HEK293T (cell line): ENCODE data around the gene FOXN1.
A peak's percentile ranks its signal among the peaks of the same experiment; 100 is the strongest.

ENCODE experiments used
- CTCF ChIA-PET: fragments of 350-600 bp; formaldehyde crosslinking; extraction: SDS; loops from one replicate; lab custom pipeline; 2021; ENCODE audit warnings: antibody characterized with exemption, inconsistent platforms; lab: Yijun Ruan, JAX
- POLR2A ChIA-PET: fragments of 350-600 bp; formaldehyde crosslinking; extraction: SDS; loops from one replicate; lab custom pipeline; 2020; ENCODE audit warnings: antibody characterized with exemption, inconsistent platforms; lab: Yijun Ruan, JAX
- DNase-seq: peaks from one replicate; pipeline ENCODE4 v3.0.0; 2012; ENCODE audit warnings: mixed read lengths; ENCODE audit errors: extremely low spot score
- ARNT ChIP-seq: fragments of 450-650 bp; IDR thresholded peaks from 2 replicates; pipeline ENCODE4 v1.6.1; 2017; ENCODE audit warnings: mild to moderate bottlenecking
- BHLHE40 ChIP-seq: fragments of 450-650 bp; IDR thresholded peaks from 2 replicates; pipeline ENCODE4 v1.6.1; 2016; ENCODE audit warnings: mild to moderate bottlenecking, moderate library complexity, borderline replicate concordance
- CTBP1 ChIP-seq: fragments of 450-650 bp; IDR thresholded peaks from 2 replicates; pipeline ENCODE4 v1.6.1; 2016; ENCODE audit warnings: borderline replicate concordance
- ELF4 ChIP-seq: fragments of 450-650 bp; IDR thresholded peaks from 2 replicates; pipeline ENCODE4 v1.6.1; 2017; ENCODE audit warnings: antibody characterized with exemption
- FOXA1 ChIP-seq: fragments of 450-650 bp; IDR thresholded peaks from 2 replicates; pipeline ENCODE4 v1.6.1; 2016; ENCODE audit warnings: mild to moderate bottlenecking
- FOXK2 ChIP-seq: fragments of 450-650 bp; IDR thresholded peaks from 2 replicates; pipeline ENCODE4 v1.6.1; 2016; ENCODE audit warnings: mild to moderate bottlenecking
- FOXM1 ChIP-seq: fragments of 450-650 bp; IDR thresholded peaks from 2 replicates; pipeline ENCODE4 v1.6.1; 2017; ENCODE audit warnings: mild to moderate bottlenecking, borderline replicate concordance
- HDGF ChIP-seq: fragments of 450-650 bp; IDR thresholded peaks from 2 replicates; pipeline ENCODE4 v1.6.1; 2017; ENCODE audit warnings: antibody characterized with exemption, borderline replicate concordance
- L3MBTL2 ChIP-seq: fragments of 450-650 bp; conservative IDR thresholded peaks from 2 replicates; pipeline ENCODE4 v1.6.1; 2016; ENCODE audit warnings: mild to moderate bottlenecking
- LEF1 ChIP-seq: fragments of 450-650 bp; IDR thresholded peaks from 2 replicates; pipeline ENCODE4 v1.6.1; 2017; ENCODE audit warnings: mild to moderate bottlenecking, borderline replicate concordance
- NFRKB ChIP-seq: fragments of 450-650 bp; IDR thresholded peaks from 2 replicates; pipeline ENCODE4 v1.6.1; 2016; ENCODE audit warnings: mild to moderate bottlenecking, moderate library complexity
- SP1 ChIP-seq: fragments of 450-650 bp; IDR thresholded peaks from 2 replicates; pipeline ENCODE4 v1.6.1; 2017
- SUZ12 ChIP-seq: fragments of 450-650 bp; IDR thresholded peaks from 2 replicates; pipeline ENCODE4 v1.6.1; 2016; ENCODE audit warnings: mild to moderate bottlenecking
- TARDBP ChIP-seq: fragments of 450-650 bp; IDR thresholded peaks from 2 replicates; pipeline ENCODE4 v1.6.1; 2016
- ZNF384 ChIP-seq: fragments of 450-650 bp; IDR thresholded peaks from 2 replicates; pipeline ENCODE4 v1.6.1; 2016
- TF ChIP-seq, protein P1 (sequence below): fragments of 450-650 bp; IDR thresholded peaks from 2 replicates; pipeline ENCODE4 v1.6.1; 2016

FOXN1 gene

DNA sequence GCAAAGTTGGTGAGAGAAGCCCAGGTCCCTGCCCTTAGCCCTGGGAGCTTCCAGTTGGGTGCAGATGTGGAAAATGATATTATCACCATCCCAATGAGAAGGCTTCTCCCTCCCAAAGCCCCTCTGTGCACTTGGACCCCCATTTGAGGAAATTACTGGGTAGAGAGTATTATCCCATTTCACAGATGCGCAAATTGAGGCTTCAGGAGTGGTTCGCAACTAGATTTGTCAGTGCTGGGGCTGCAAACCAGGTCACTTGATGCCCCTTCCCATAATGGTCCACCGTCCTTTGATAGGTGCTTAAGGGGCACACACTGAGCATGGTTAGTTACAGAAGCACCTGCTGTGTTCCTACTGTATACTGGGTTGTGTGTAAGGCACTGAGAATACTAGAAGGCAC lies 14.3 kb upstream of the FOXN1 start:
- DNase-seq: no peak
- ChIA-PET POLR2A (no interaction called here), CTCF (no interaction called here)
- TF ChIP-seq FOXK2 (no peak), HDGF (no peak), FOXA1 (no peak), ZNF384 (no peak), ARNT (no peak), NFRKB (no peak), L3MBTL2 (no peak), FOXM1 (no peak), SUZ12 (no peak), ELF4 (no peak)

DNA sequence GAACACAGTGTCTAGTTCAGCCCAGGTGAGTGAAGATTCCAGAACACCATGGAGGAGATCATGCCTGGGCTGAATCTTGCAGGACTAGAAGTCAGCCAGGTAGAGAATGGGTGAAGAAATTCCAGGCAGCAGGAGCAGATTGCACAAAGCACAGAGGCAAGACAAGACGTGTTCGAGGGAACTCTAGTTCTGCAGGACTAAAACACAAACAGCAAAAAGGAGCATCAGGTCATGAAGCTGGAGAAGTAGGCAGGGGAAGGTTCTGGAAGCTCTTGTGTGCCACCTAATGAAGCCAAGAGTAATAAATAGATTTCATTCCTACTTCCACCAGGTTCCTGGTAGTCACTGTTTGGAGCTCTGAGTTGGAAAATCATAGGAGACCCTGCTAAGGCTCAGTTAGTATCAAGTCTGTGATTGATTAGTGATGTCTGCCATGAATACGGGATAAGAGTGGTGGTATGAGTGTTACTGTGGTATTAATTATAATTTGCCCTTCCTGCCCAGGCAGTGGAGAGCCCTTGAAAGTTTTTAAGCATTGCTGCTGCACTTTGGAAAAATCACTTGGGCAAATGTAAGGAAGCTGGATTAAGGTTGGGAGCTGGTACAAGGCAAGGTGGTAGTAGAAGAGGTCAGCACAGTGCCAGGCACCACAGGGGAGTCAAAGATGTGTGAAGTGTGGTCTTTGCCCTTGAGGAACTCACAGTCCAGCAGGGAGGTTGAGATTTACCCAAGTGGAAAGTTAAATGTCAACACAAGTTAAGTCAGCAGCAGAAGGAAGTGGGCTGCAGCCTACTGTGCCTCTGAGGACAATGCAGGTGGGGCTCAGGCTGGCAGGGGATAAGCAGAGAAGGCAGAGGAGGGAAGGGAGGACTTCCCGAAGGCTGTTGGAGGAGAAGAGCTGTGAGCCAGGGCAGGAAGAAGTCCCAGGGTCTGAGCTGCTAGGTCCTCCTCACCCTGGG lies 13.5 kb upstream of the FOXN1 start:
- ChIA-PET POLR2A (no interaction called here), CTCF (no interaction called here)
- DNase-seq: no peak
- TF ChIP-seq, protein P1, sequence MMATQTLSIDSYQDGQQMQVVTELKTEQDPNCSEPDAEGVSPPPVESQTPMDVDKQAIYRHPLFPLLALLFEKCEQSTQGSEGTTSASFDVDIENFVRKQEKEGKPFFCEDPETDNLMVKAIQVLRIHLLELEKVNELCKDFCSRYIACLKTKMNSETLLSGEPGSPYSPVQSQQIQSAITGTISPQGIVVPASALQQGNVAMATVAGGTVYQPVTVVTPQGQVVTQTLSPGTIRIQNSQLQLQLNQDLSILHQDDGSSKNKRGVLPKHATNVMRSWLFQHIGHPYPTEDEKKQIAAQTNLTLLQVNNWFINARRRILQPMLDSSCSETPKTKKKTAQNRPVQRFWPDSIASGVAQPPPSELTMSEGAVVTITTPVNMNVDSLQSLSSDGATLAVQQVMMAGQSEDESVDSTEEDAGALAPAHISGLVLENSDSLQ: no peak
- no peak for TF ChIP-seq SP1
- TF ChIP-seq FOXA1: no peak
- no peak for TF ChIP-seq BHLHE40
- TF ChIP-seq FOXM1: no peak
- TF ChIP-seq ZNF384: no peak
- TF ChIP-seq FOXK2: no peak
- no peak for TF ChIP-seq CTBP1
- no peak for TF ChIP-seq SUZ12
- TF ChIP-seq NFRKB: no peak
- TF ChIP-seq HDGF: no peak

DNA sequence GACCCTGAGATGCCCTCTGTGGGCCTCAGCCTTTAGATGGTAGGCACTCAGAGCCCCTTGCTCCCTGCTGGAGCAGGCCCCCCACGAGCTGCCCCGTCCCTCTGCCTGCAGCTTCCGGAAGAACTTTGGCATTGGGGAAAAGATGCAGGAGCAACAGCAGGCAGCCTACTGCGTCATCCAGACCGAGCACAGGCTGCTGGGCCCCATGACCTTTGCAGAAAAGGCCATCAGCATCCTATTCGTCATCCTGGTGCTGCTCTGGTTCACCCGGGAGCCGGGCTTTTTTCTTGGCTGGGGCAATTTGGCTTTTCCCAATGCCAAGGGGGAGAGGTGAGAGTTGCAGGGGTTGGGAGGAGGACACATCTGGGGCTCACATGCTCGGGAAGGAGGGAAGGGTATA lies 12.7 kb upstream of the FOXN1 start:
- no peak for TF ChIP-seq CTBP1
- no peak for TF ChIP-seq ARNT
- ChIA-PET CTCF (interaction anchor here (1.6 to 2.4 kb wide), 2 partner anchors 43 to 47 kb away, joined by 8 to 14 read pairs; no protein-coding TSS in a partner anchor), POLR2A (no interaction called here)
- no peak for DNase-seq

DNA sequence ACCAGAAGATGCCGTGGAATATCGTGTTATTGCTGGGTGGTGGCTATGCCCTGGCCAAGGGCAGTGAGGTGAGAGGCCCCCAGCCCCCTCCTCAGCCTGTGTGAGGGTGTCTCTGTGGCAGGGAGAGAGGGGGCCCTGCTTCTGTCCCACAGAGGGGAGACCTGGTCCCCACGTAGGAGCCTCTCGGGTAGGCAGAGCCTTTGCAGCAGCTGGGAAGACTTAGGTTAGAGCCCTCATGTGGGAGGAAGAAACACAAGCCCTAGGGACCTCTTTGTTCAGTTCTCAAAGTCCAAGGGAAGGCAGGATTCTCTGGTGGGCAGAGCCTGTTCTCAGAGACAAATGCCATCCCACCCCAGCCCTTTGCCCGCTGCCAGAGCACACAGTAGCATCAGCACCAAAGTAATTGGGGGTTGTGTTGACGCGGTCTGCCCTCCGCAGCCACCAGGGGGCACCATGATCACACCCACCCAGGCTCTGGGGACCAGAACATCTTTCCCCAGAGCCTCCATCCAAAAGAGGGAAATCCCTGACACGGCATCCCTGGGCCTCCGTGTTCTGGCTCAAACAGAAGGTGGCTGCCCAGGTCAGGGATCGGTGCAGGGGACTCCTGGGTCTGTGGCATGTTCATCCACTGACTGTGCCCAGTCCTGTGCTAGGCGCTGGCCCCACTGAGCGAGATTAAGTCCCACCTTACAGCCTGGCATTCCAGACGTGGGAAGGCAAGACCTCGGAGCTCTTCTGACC lies 11.5 kb upstream of the FOXN1 start:
- POLR2A ChIA-PET: interaction anchor here (1.7 kb wide), 2 partner anchors 40 to 77 kb away, joined by 5 to 7 read pairs; partner anchors contain the start of gene PIGS
- CTCF ChIA-PET: interaction anchor here (0.6 to 2.4 kb wide), 6 partner anchors 9 to 57 kb away, joined by 3 to 14 read pairs (median 4); no protein-coding TSS in a partner anchor
- TF ChIP-seq HDGF (no peak), ELF4 (no peak), CTBP1 (no peak), L3MBTL2 (no peak), ZNF384 (no peak), SUZ12 (no peak), SP1 (no peak), FOXK2 (no peak), FOXM1 (no peak), BHLHE40 (no peak), NFRKB (no peak), TARDBP (no peak), LEF1 (no peak), FOXA1 (no peak), ARNT (no peak)
- TF ChIP-seq, protein P1: no peak
- DNase-seq: peak; percentile 78

DNA sequence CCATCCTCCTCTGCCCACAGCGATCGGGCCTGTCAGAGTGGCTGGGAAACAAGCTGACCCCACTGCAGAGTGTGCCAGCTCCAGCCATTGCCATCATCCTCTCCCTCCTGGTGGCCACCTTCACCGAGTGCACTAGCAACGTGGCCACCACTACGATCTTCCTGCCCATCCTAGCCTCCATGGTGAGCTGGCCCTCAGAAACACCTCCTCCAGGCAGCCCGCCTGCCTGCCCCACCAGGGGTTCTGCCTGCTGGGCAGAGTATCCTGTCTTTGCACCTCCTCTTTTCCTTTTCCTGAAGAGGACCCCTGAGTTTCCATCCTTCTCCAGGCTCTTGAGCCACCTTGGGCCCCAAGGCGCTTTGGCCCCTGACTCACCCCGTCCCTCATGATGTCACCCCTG lies 10.5 kb upstream of the FOXN1 start:
- ChIA-PET POLR2A (interaction anchor here (1.7 kb wide), 2 partner anchors 39 to 76 kb away, joined by 5 to 7 read pairs; partner anchors contain the start of gene PIGS), CTCF (interaction anchor here (0.6 to 2.4 kb wide), 8 partner anchors 8 to 117 kb away, joined by 3 to 14 read pairs (median 3); partner anchors contain the start of gene UNC119)
- no peak for DNase-seq
- TF ChIP-seq SUZ12 (no peak), NFRKB (no peak), FOXK2 (no peak), FOXM1 (no peak), LEF1 (no peak), TARDBP (no peak), L3MBTL2 (no peak), HDGF (no peak), ZNF384 (no peak)
- TF ChIP-seq, protein P1: no peak

DNA sequence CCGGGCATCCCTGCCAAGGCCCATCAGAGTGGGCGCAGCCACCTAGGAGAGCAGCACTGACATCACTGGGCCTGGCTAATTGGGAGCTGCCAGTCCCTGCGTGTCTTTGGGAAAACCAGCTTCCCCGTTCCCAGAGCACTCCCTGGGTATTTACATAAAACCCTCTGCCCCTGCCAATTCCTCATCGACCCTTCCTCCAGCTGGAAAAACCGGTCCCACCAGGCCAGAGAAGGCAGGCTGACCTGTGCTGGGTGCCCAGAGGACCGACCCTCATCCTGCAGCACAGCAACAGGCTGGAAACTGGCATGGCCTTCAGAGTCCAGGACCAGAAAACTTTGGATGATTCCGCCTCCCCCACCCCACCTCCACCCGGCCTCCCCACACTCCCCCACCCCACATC lies 8.2 kb upstream of the FOXN1 start:
- TF ChIP-seq SP1 (no peak), FOXK2 (no peak), NFRKB (no peak), ARNT (no peak), L3MBTL2 (no peak), ZNF384 (no peak), ELF4 (no peak), BHLHE40 (no peak), SUZ12 (no peak)
- POLR2A ChIA-PET: interaction anchor here (1.6 kb wide), 1 partner anchor 55 kb away, joined by 4 read pairs; the partner anchor contains the start of gene UNC119
- CTCF ChIA-PET: interaction anchor here (1.0 kb wide), 1 partner anchor 42 kb away, joined by 3 read pairs; no protein-coding TSS in a partner anchor
- no peak for DNase-seq
